Hematopoietic multipotent progenitor cell treated with erythropoietin and hydrocortisone succinate and interleukin-3 and kit ligand, for 8 days (in vitro differentiated cells): ENCODE measurements around the gene ASB1.

Source experiments
- DNase-seq: peaks from one replicate; pipeline ENCODE4 v3.0.0-alpha.2; 2015

Gene ASB1

GRCh38 chr2:238426568-238427434 lies at the start of gene ASB1:
Gene ASB1 (plus strand): TSS chr2:238426927. CDS start chr2:238427071, 144 bp downstream.
- peak; percentile 76 for DNase-seq

GRCh38 chr2:238378230-238379095 lies 48.3 kb upstream of the ASB1 start:
- DNase-seq = no peak

- no peak for DNase-seq
Observed at GRCh38 chr2:238379096-238379810, 47.5 kb upstream of the ASB1 start.

- no peak for DNase-seq
Observed at GRCh38 chr2:238380336-238380735, 46.4 kb upstream of the ASB1 start.

- DNase-seq = no peak
Observed at GRCh38 chr2:238380785-238381184, 45.9 kb upstream of the ASB1 start.

- no peak for DNase-seq
Observed at GRCh38 chr2:238381341-238382115, 45.2 kb upstream of the ASB1 start.

GRCh38 chr2:238382381-238382781 lies 44.3 kb upstream of the ASB1 start:
- DNase-seq = no peak

GRCh38 chr2:238383135-238383534 lies 43.6 kb upstream of the ASB1 start:
- DNase-seq = no peak

- DNase-seq = no peak
Observed at GRCh38 chr2:238383743-238384380, 42.9 kb upstream of the ASB1 start.

- DNase-seq = peak; percentile 81
Observed at GRCh38 chr2:238387332-238387731, 39.4 kb upstream of the ASB1 start.

GRCh38 chr2:238388794-238389193 lies 37.9 kb upstream of the ASB1 start:
- DNase-seq = no peak

- no peak for DNase-seq
Observed at GRCh38 chr2:238389988-238390589, 36.6 kb upstream of the ASB1 start.

- DNase-seq = no peak
Observed at GRCh38 chr2:238391042-238391689, 35.6 kb upstream of the ASB1 start.

GRCh38 chr2:238396663-238397062 lies 30.1 kb upstream of the ASB1 start:
- no peak for DNase-seq

GRCh38 chr2:238397356-238397755 lies 29.4 kb upstream of the ASB1 start:
- DNase-seq = no peak

GRCh38 chr2:238398577-238398976 lies 28.1 kb upstream of the ASB1 start:
- DNase-seq = no peak

GRCh38 chr2:238399094-238399493 lies 27.6 kb upstream of the ASB1 start:
- DNase-seq = no peak

GRCh38 chr2:238401551-238401950 lies 25.2 kb upstream of the ASB1 start:
- DNase-seq = no peak

GRCh38 chr2:238403632-238404405 lies 22.9 kb upstream of the ASB1 start:
- DNase-seq = no peak
